HepG2 (cell line): ENCODE measurements around the gene SMYD1. TPM values are rescaled to one million over a fixed set of nuclear protein-coding genes. Genes with fewer than 3 reads are reported as not detected.
A peak's percentile ranks its signal among the peaks of the same experiment; 100 is the strongest.

Experiments
- ARID2 ChIP-seq: sonication (generic); formaldehyde crosslinking; IDR thresholded peaks from 2 replicates; pipeline ENCODE4 v1.8.1; 2022; ENCODE audit warnings: mild to moderate bottlenecking, missing genetic modification reagents, borderline replicate concordance
- ARNTL ChIP-seq: sonication (generic); formaldehyde crosslinking; IDR thresholded peaks from 2 replicates; pipeline ENCODE4 v1.4.0; 2020; ENCODE audit warnings: mild to moderate bottlenecking, missing genetic modification reagents
- HNRNPH1 ChIP-seq: fragments of 200-400 bp; formaldehyde crosslinking; optimal IDR thresholded peaks from 2 replicates; pipeline ENCODE3; 2017; ENCODE audit warnings: mild to moderate bottlenecking, low read depth, low read length
- JUN ChIP-seq: sonication (generic); formaldehyde crosslinking; IDR thresholded peaks from 2 replicates; pipeline ENCODE4 v1.4.0; 2020; ENCODE audit warnings: mild to moderate bottlenecking, missing genetic modification reagents
- KDM1A ChIP-seq: IDR thresholded peaks from 2 replicates; pipeline ENCODE4 v1.6.1; 2016; ENCODE audit warnings: missing compliant biosample characterization
- MAZ ChIP-seq, 2 experiments: sonication (generic) in 1 of 2; formaldehyde crosslinking in 1 of 2; IDR thresholded peaks; 2 replicates each; pipeline versions ENCODE4 v1.5.0 to v1.6.1; 2012 to 2020; ENCODE audit warnings: low read depth in 2 of 2, mild to moderate bottlenecking in 2 of 2, borderline replicate concordance in 1 of 2, improper control_type of control experiment in 1 of 2, low read length in 1 of 2, missing genetic modification reagents in 1 of 2, moderate library complexity in 1 of 2
- NFYB ChIP-seq: sonication (generic); formaldehyde crosslinking; IDR thresholded peaks from 2 replicates; pipeline ENCODE4 v1.4.0; 2020; ENCODE audit warnings: missing genetic modification reagents
- SUZ12 ChIP-seq: fragments of 150-350 bp; IDR thresholded peaks from 2 replicates; pipeline ENCODE4 v1.6.1; 2014; ENCODE audit warnings: low read depth, low read length
- YEATS4 ChIP-seq: sonication (generic); formaldehyde crosslinking; IDR thresholded peaks from 2 replicates; pipeline ENCODE4 v1.4.0; 2020; ENCODE audit warnings: missing genetic modification reagents, borderline replicate concordance
- ZMYM2 ChIP-seq: sonication (generic); formaldehyde crosslinking; IDR thresholded peaks from 2 replicates; pipeline ENCODE4 v1.8.0; 2022; ENCODE audit warnings: mild to moderate bottlenecking, missing genetic modification reagents
- ZMYM3 ChIP-seq: sonication (generic); formaldehyde crosslinking; IDR thresholded peaks from 2 replicates; pipeline ENCODE4 v1.5.1; 2020; ENCODE audit warnings: mild to moderate bottlenecking, missing genetic modification reagents
- ZMYM4 ChIP-seq: sonication (generic); formaldehyde crosslinking; IDR thresholded peaks from 2 replicates; pipeline ENCODE4 v1.8.1; 2023; ENCODE audit warnings: mild to moderate bottlenecking, missing genetic modification reagents
- ZNF121 ChIP-seq: sonication (generic); formaldehyde crosslinking; IDR thresholded peaks from 2 replicates; pipeline ENCODE4 v1.5.0; 2020; ENCODE audit warnings: mild to moderate bottlenecking, missing genetic modification reagents
- ZNF20 ChIP-seq: sonication (generic); formaldehyde crosslinking; IDR thresholded peaks from 2 replicates; pipeline ENCODE4 v1.4.0; 2020; ENCODE audit warnings: mild to moderate bottlenecking, moderate library complexity, missing genetic modification reagents
- ZNF605 ChIP-seq: sonication (generic); formaldehyde crosslinking; IDR thresholded peaks from 2 replicates; pipeline ENCODE4 v1.8.0; 2022; ENCODE audit warnings: mild to moderate bottlenecking, missing genetic modification reagents
- polyA plus RNA-seq, 8 experiments: library from polyadenylated mRNA; depleted of rRNA in 3 of 8; stranded (reverse) in 7 of 8; unstranded in 1 of 8; fragments of >200 nt; fragmentation: Illumina TruSeq in 4 of 8; extraction: Trizol in 4 of 8; gene quantifications; 2 replicates each; pipeline versions ENCODE4 v1.2.1 to v1.2.3, GENCODE V29; 2011 to 2016; ENCODE audit warnings: low read depth in 4 of 8, missing spikeins in 1 of 8, mixed read lengths in 1 of 8; ENCODE audit not compliant: insufficient read depth in 1 of 8
- total RNA-seq, 5 experiments: library from RNA; depleted of rRNA; stranded (reverse); fragments of >200 nt; fragmentation: Illumina TruSeq; extraction: Trizol; gene quantifications; 2 replicates each; pipeline ENCODE4 v1.2.3, GENCODE V29; 2016; ENCODE audit warnings: low read depth in 1 of 5
- TF ChIP-seq, protein P1 (sequence below): sonication (generic); formaldehyde crosslinking; IDR thresholded peaks from 2 replicates; pipeline ENCODE4 v1.4.0; 2020; ENCODE audit warnings: missing genetic modification reagents
- TF ChIP-seq, protein P2 (sequence below): sonication (generic); formaldehyde crosslinking; IDR thresholded peaks from 2 replicates; pipeline ENCODE4 v1.4.0; 2020; ENCODE audit warnings: mild to moderate bottlenecking, missing genetic modification reagents
- TF ChIP-seq, protein P3 (sequence below): sonication (generic); formaldehyde crosslinking; IDR thresholded peaks from 2 replicates; pipeline ENCODE4 v1.4.0; 2020; ENCODE audit warnings: missing genetic modification reagents
- TF ChIP-seq, protein P4 (sequence below): IDR thresholded peaks from 2 replicates; pipeline ENCODE4 v1.6.1; 2016; ENCODE audit warnings: low read depth
- TF ChIP-seq, protein P5 (sequence below): sonication (generic); formaldehyde crosslinking; IDR thresholded peaks from 2 replicates; pipeline ENCODE4 v1.8.0; 2023; ENCODE audit warnings: mild to moderate bottlenecking, missing genetic modification reagents
- TF ChIP-seq, protein P6 (sequence below): sonication (generic); formaldehyde crosslinking; IDR thresholded peaks from 2 replicates; pipeline ENCODE4 v1.5.0; 2020; ENCODE audit warnings: missing genetic modification reagents

SMYD1 gene
- total and polyA plus RNA-seq, 2 of the 13 experiments (the other 11 are each of a cell fraction or from before 2014, with no cell fraction given): not detected

DNA sequence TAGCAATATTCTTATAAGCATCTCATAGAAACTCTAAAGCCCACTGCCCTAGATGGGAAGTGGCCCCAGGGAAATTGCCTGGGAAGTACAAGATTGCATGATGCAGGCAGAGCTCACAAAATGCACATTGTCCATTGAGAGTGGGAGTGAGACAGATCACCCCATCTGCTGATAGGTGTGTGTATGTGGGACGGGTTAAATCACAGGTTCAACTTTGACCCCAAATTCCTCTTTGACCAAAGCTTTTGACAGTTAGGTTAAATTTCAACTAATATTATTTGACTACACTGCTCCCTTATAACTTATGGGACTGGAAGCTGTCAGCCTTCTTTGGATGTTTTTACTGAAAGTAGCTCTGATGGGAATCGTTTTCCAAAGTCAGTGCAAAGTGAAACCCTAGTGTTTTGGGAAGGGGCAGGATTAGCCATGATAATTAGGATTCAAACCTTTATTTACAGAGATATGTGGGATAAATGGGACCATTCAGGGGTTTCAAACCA, 71.6 kb downstream of the SMYD1 start (continued):
- TF ChIP-seq, protein P1, sequence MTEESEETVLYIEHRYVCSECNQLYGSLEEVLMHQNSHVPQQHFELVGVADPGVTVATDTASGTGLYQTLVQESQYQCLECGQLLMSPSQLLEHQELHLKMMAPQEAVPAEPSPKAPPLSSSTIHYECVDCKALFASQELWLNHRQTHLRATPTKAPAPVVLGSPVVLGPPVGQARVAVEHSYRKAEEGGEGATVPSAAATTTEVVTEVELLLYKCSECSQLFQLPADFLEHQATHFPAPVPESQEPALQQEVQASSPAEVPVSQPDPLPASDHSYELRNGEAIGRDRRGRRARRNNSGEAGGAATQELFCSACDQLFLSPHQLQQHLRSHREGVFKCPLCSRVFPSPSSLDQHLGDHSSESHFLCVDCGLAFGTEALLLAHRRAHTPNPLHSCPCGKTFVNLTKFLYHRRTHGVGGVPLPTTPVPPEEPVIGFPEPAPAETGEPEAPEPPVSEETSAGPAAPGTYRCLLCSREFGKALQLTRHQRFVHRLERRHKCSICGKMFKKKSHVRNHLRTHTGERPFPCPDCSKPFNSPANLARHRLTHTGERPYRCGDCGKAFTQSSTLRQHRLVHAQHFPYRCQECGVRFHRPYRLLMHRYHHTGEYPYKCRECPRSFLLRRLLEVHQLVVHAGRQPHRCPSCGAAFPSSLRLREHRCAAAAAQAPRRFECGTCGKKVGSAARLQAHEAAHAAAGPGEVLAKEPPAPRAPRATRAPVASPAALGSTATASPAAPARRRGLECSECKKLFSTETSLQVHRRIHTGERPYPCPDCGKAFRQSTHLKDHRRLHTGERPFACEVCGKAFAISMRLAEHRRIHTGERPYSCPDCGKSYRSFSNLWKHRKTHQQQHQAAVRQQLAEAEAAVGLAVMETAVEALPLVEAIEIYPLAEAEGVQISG (CRISPR knock-in tag): peak; percentile 83
- TF ChIP-seq SUZ12: no peak
- no peak for TF ChIP-seq ZNF121 (CRISPR knock-in tag)
- TF ChIP-seq ARID2 (CRISPR knock-in tag): no peak
- TF ChIP-seq ZMYM4 (CRISPR knock-in tag): peak; percentile 92
- TF ChIP-seq ZMYM2 (CRISPR knock-in tag): no peak
- TF ChIP-seq, protein P2, sequence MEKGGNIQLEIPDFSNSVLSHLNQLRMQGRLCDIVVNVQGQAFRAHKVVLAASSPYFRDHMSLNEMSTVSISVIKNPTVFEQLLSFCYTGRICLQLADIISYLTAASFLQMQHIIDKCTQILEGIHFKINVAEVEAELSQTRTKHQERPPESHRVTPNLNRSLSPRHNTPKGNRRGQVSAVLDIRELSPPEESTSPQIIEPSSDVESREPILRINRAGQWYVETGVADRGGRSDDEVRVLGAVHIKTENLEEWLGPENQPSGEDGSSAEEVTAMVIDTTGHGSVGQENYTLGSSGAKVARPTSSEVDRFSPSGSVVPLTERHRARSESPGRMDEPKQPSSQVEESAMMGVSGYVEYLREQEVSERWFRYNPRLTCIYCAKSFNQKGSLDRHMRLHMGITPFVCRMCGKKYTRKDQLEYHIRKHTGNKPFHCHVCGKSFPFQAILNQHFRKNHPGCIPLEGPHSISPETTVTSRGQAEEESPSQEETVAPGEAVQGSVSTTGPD (CRISPR knock-in tag): no peak
- peak; percentile 70 for TF ChIP-seq NFYB (CRISPR knock-in tag)
- TF ChIP-seq, protein P3, sequence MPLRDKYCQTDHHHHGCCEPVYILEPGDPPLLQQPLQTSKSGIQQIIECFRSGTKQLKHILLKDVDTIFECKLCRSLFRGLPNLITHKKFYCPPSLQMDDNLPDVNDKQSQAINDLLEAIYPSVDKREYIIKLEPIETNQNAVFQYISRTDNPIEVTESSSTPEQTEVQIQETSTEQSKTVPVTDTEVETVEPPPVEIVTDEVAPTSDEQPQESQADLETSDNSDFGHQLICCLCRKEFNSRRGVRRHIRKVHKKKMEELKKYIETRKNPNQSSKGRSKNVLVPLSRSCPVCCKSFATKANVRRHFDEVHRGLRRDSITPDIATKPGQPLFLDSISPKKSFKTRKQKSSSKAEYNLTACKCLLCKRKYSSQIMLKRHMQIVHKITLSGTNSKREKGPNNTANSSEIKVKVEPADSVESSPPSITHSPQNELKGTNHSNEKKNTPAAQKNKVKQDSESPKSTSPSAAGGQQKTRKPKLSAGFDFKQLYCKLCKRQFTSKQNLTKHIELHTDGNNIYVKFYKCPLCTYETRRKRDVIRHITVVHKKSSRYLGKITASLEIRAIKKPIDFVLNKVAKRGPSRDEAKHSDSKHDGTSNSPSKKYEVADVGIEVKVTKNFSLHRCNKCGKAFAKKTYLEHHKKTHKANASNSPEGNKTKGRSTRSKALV: peak; percentile 69; the same call in 1 of the 2 replicates
- peak; percentile 54; the same call in 1 of the 2 replicates for TF ChIP-seq YEATS4 (CRISPR knock-in tag)
- no peak for TF ChIP-seq ZNF20
- TF ChIP-seq MAZ (IDR thresholded peaks at IDR 0.05; ENCODE audit: borderline replicate concordance, low read depth, low read length): no peak
- no peak; the same call in 1 of the 2 replicates for TF ChIP-seq MAZ (CRISPR knock-in tag; IDR thresholded peaks at IDR 0.05; ENCODE audit: low read depth)
- TF ChIP-seq ZMYM3 (CRISPR knock-in tag): peak; percentile 62; the same call in 1 of the 2 replicates
- TF ChIP-seq, protein P4, sequence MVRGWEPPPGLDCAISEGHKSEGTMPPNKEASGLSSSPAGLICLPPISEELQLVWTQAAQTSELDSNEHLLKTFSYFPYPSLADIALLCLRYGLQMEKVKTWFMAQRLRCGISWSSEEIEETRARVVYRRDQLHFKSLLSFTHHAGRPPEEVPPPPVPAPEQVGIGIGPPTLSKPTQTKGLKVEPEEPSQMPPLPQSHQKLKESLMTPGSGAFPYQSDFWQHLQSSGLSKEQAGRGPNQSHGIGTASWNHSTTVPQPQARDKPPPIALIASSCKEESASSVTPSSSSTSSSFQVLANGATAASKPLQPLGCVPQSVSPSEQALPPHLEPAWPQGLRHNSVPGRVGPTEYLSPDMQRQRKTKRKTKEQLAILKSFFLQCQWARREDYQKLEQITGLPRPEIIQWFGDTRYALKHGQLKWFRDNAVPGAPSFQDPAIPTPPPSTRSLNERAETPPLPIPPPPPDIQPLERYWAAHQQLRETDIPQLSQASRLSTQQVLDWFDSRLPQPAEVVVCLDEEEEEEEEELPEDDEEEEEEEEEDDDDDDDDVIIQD (CRISPR knock-in tag): peak; percentile 86; the same call in 1 of the 2 replicates
- peak; percentile 56; the same call in 1 of the 2 replicates for TF ChIP-seq ZNF605
- TF ChIP-seq JUN (CRISPR knock-in tag): peak; percentile 62; the same call in 1 of the 2 replicates
- TF ChIP-seq, protein P5, sequence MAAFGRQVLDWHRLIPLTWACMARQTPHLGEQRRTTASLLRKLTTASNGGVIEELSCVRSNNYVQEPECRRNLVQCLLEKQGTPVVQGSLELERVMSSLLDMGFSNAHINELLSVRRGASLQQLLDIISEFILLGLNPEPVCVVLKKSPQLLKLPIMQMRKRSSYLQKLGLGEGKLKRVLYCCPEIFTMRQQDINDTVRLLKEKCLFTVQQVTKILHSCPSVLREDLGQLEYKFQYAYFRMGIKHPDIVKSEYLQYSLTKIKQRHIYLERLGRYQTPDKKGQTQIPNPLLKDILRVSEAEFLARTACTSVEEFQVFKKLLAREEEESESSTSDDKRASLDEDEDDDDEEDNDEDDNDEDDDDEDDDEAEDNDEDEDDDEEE (CRISPR knock-in tag): no peak
- TF ChIP-seq KDM1A: no peak
- TF ChIP-seq HNRNPH1: no peak
- TF ChIP-seq, protein P6, sequence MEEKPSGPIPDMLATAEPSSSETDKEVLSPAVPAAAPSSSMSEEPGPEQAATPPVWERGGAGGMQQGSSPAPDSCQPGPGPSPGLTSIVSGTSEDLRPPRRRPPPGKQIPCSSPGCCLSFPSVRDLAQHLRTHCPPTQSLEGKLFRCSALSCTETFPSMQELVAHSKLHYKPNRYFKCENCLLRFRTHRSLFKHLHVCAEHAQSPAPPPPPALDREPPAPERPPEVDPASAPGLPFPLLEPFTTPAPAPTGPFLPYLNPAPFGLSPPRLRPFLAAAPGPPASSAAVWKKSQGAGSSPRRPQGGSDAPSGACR (CRISPR knock-in tag): no peak
- peak; percentile 71; the same call in 1 of the 2 replicates for TF ChIP-seq ARNTL (CRISPR knock-in tag)
